WI38 (cell line): Measurements from ENCODE around the gene PARD3B.

Experiments
- H3K4me3 ChIP-seq: 2 replicates; pipeline ENCODE4 v1.5.1; 2011; ENCODE audit warnings: low read depth, mild to moderate bottlenecking, control low read depth, low read length
- CTCF ChIP-seq: IDR thresholded peaks from 2 replicates; pipeline ENCODE4 v1.5.1; 2012; ENCODE audit warnings: low read depth, mild to moderate bottlenecking, control low read depth, low read length

PARD3B gene

GRCh38 chr2:205501826-205502225, 956.6 kb downstream of the PARD3B start:
- no peak overlapping the region for H3K4me3 ChIP-seq
- TF ChIP-seq CTCF = no peak

GRCh38 chr2:205505371-205505770, 960.1 kb downstream of the PARD3B start:
- H3K4me3 ChIP-seq = no peak overlapping the region
- no peak for TF ChIP-seq CTCF

GRCh38 chr2:205509655-205510054, 964.4 kb downstream of the PARD3B start:
- no peak overlapping the region for H3K4me3 ChIP-seq
- no peak for TF ChIP-seq CTCF

- no peak for TF ChIP-seq CTCF
- no peak overlapping the region for H3K4me3 ChIP-seq
These were observed 965.1 kb downstream of the PARD3B start for GRCh38 chr2:205510345-205510744.

DNA sequence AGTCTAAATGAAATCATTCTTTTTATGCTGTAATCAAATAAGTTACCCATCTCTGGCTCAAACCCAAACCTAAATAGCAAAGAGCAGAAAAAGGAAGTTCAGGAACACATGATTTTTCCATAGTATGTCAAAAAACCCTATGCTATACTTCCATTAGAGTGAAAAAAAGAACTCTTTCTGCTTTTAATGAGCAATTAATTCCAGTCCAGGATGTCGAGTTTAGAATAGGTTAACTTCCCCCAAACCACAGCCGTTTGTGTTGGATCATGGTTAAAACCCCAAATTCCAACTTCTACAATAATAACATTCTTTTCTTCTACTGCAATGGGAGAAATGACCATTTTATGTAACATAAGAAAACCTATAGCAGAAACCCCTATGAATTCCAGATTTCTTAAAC, 965.9 kb downstream of the PARD3B start:
- TF ChIP-seq CTCF = no peak
- no peak overlapping the region for H3K4me3 ChIP-seq

DNA sequence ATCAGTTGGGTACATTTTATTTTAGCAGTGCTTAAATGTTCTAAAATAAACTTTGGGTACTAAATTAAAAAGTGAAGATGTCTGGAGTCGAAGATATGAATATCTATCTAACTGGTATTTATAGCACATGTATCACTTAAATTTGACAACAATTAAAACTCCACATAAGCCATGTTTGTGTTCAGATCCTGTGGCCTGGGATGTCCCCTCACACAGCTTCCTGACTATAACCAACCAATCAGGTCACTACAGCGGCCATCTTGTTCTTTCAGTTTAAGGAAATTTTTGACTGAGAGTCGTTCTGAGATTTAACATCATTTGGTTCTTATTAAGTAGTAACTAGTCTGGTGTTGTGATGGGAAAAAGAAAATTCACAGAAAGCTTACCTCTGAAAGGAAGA, 966.4 kb downstream of the PARD3B start:
- H3K4me3 ChIP-seq = no peak overlapping the region
- TF ChIP-seq CTCF = no peak

DNA sequence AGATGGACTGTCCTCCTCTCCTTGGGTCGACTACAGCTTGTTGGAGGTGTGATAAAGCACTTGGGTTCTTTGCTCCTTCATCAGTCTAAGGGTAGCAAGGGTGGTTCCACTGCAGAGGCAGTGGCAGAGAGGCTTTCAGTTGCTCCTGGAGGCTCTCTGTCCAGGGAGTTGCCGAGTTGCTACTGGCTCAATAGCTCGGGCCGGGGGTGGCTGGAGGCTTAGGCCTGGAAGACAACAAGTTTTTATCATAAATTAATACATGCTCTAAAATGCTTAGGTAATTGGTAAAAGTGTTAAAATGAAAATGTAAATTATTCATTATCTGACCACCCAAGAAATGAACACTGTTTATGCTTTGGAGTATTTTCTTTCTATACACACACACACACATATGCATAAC, 975.0 kb downstream of the PARD3B start:
- no peak for TF ChIP-seq CTCF
- H3K4me3 ChIP-seq = no peak overlapping the region
